SKM-1 (cell line): ENCODE measurements around the gene CSF3R.
"Not testable (repeated sequence)": the region's sequence is repeated elsewhere in the genome, so short reads cannot be mapped to it uniquely, and the experiment has no call there.

Experiments
- DNase-seq: peaks from one replicate; lab custom pipeline; 2025; ENCODE audit not compliant: unreplicated experiment; lab: John Stamatoyannopoulos, UW

The CSF3R gene

DNA sequence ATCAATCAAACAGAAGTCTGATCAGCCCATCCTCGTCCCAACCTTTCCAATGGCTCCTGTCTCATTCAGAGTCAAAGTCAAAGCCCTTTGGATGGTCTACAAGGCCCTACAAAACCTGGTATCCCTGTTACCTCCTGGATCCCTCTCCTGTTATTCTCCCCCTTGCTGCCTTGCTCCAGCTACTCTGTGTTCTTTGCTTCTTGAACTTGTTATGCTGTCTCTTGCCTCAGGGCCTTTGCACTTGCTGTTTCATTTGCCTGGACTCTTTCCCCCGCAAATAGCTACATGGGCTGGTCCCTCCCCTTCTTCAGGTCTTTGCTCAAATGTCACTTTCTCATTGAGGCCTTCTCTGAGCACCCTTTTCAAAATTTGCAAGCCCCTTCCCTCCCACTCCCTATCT is 1.4 kb upstream of the CSF3R start:
- DNase-seq, result no peak

DNA sequence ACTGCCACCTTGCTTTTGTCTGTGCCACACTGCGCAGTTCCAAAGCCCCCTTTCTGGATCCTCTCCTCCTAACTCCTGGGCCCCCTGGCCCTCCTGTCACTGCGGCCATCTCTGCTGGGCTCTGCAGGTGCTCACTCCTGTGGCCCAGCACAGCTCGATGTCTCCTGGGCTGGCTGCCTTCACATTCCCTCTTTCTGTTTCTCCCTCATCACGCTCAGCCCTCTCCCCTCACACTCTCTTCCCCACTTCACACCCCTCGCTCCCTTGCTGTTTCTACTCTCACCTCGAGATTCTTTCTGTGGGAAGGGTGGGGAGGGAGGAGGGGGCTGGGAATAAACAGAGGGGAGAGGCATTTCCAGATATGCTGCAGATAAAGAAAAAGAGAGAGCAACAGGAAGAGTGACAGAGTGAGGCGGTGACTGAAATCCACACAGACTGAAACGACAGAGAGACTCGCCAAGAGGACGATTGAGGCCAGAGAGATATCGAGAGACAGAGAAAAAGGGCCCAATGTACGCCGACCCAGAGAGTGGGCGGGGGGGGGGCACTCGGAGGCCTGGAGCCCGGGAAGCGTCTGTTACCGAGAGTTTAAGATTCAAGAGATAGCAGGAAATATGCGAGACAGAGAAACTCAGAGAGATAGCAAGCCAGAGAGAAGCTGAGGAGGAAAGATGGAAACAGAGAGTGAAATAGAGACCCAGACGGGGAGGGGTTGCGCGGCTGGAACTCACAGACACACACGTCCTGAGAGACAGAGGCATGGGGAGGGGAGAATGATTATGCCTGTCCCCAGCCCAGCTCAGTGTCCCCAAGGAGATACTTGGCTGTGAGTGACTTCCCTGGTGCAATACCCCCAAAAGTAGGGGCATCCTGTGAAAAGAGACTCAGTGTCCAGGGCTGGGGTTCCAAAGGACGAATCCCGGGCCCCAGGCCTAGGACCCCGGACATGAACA is 666 bp downstream of the CSF3R start:
- no peak for DNase-seq

DNA sequence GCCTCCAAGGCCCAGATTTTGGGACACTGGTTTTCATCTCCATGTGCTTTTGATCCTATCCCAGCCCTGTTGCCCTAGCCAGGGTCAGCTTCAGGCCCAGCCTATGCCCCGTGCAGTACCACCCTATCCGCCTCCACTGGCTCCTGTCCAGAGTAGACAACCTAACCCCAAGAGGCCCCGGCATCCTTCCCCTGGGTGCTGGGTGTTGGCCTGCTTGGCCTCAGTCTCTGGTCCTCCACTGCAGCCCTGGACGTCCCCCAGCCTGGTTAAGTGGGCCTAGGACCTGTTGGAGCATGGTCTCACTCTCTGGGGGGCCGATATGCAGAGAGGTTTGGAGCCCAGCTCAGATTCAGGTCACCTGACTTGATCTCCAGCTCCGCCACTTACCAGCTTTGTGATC is 1.6 kb downstream of the CSF3R start:
- no peak for DNase-seq

DNA sequence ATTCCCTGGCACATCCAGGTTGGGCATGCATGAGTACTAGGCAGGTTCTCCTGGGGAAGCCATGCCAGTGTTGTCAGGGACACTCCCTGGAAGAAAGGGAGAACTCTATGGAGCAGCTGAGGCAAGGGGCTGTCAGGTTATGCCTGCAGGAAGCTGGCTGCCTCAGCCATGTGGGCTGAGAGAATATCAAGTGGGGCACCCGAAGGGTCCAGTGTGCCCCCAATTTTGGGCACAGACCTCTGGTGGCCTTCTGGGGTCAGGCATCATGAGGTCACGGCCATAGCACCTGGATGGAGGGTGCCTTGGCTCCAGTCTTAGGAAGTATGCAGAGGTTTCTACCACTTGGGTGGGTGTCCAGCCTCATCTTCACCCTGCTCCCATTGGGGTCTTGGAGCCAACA is 2.6 kb downstream of the CSF3R start:
- no peak for DNase-seq

DNA sequence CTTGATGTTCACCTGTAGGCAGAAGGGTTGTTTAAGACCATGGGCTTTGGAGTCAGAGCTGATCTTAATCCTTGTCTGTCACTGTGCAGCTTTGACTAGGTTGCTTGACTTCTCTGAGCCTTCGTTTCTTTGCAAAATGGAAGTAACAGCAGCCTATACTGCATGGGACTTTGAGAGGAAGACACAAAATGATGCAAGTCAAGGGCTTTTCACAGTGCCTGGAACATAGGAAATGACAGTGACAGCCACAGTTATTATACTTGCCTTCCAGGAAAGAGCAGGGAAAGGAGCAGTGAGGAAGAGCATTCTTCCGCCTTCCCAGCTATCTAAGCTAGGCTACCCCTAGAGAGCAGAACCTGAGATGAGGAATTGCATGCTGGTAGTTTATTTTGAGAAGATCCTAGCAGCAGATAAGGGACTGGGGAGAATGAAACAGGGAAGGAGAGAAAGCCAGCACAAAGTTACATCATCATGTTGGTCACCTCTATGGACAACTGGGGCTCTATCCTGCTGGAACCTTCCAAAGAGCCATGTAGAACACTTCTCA is 3.1 kb downstream of the CSF3R start:
- no peak for DNase-seq

DNA sequence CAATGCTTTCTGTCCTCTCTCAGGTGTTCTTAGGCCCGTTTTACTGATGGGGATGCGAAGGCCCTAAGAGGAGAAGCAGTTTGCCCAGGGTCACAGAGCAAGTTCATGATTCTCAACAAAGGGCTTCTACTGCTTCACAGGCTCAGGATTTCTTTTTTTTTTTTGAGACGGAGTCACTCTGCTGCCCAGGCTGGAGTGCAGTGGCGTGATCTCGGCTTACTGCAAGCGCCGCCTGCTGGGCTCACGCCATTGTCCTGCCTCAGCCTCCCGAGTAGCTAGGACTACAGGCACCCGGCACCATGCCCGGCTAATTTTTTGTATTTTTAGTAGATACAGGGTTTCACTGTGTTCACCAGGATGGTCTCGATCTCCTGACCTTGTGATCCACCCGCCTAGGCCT is 5.1 kb downstream of the CSF3R start:
- DNase-seq, result not testable (repeated sequence)

DNA sequence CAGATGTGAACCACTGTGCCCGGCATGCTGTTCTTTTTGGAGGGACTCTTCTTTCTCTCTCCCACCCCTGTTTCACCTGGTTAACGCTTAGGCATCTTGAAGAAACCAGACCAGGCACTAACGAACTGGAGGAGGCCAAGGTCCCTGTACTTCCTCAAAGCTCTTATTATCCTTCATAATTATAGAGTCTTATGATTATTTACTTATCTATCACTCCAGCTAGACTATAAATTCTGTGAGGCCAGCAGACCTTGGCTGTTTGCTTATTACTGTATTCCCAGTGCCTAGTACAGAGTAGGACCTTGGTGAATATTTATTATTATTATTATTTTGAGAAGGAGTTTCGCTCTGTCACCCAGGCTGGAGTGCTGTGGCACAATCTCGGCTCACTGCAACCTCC is 5.8 kb downstream of the CSF3R start:
- no peak for DNase-seq

DNA sequence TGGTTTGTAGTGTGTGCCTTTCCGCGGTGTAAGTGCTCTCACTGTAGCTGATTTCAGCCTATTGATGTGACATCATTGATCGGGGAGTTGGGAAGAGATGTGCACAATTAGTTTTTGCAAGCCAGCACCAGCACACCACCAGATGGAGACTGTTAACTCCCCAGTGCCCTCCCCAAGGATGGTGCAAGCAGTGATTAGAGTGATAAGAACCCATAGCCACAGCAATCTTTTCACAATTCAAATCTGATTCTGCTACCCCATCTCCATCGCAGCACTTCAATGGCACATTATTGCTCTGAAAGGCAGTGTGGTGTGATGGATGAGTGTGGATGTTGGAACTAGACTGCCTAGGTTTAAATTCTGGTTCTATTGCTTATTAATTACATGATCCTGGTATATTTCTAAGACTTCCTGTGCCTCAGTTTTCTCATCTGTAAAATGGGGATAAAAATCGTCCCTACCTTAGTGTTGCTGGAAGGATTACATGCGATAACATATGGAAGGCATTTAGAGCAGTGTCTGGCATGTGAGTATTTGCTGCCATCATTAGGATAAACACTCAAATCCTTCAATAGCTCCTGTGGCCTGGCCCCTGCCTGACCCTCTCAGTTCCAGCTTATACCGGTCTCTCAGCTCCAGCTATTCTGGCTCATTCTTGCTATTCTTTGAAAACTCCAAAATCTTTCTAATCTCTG is 6.7 kb downstream of the CSF3R start:
- no peak for DNase-seq

DNA sequence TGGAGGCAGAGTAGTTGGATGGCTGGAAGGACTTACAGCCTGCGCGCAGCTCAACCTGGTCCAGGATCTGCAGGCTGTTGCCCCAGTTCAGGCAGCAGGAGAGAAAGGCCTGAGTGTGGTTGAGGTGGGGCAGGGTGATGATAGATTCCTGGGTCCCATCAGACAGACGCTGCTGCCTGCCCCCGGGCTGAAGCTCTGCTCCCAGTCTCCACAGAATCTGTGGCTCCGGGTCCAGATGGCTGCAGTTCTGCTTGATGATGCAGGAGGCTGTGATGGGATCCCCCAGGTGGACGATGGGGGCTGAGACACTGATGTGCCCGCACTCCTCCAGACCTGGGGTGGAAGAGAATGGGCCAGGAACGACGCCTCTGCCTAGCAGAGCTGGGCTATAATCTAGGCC is 7.4 kb downstream of the CSF3R start:
- DNase-seq, result no peak

DNA sequence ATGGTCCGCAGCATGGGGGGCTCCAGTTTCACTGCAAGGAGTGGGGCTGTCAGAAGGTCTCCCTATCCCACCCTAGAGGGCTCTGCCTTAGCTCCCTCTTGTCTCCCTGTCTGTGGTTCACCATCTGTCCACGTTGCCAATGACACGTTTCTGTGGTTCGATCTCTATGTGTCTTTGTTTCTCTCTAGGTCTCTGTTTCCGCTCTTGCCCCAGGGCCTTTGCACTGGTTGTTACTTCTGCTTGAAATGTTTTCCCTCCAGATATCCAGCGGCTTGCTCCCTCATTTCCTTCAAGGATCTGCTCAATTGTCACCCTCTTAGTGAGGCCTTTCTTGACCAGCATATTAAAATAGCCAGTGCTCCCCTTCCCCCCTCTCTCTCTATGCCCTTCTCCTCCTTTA is 10.1 kb downstream of the CSF3R start:
- no peak for DNase-seq

DNA sequence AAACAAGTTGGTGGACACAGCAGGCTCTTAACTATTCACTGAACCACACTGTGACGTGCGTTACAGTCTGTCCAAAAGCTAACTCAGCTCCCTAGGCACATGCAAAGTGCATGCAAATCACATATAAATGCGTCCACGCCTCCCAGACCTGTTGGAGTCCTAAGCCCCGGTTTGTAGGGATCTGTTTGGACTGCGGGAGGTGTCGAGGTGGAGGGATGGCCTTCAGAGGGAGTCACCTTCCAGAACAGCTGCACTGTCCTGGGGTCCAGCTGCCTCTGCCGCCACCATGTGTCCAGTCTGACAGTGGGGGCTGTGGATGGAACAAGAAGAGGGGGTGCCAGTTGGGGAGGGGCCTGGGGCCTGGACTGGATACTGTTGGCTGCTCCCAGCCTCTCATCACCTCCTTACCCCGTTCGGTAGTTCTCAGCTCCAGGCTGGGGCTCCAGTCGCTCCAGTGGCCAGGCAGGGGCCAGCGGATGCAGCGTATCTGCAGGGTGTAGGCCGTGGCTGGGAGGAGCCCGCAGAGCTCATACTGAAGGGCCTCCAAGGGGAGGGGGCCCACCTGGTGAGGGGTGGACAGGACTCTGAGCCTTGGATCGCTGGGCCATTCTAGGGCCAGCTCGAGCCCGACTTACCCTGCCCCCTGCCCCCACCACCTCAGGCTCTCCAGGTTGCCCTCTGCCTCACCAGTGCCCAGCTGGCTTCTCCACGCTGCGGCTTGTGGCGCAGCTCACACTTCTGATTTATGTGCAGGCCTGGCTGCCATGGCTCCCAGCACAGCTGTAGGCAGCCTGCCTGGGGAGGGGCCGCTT is 10.7 kb downstream of the CSF3R start:
- no peak for DNase-seq

DNA sequence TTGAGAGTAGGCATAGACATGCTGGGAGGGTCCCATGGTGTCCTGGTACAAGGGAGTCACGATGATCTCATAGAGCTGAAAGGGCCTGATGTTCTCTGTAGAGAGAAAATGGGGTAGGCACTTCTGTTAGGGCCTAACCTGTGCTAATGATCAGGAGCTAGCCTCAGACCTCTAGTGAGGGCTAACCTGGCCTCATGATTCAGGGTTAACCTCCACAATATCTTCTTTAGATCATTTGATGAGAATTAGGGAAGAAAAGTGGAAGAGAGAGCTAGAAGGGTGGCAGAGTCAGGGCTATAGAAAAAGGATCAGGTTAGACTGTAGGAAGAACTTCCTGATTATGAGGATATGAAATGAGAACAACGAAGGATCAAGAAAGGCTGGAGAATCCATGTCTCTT is 13.6 kb downstream of the CSF3R start:
- DNase-seq, result no peak

DNA sequence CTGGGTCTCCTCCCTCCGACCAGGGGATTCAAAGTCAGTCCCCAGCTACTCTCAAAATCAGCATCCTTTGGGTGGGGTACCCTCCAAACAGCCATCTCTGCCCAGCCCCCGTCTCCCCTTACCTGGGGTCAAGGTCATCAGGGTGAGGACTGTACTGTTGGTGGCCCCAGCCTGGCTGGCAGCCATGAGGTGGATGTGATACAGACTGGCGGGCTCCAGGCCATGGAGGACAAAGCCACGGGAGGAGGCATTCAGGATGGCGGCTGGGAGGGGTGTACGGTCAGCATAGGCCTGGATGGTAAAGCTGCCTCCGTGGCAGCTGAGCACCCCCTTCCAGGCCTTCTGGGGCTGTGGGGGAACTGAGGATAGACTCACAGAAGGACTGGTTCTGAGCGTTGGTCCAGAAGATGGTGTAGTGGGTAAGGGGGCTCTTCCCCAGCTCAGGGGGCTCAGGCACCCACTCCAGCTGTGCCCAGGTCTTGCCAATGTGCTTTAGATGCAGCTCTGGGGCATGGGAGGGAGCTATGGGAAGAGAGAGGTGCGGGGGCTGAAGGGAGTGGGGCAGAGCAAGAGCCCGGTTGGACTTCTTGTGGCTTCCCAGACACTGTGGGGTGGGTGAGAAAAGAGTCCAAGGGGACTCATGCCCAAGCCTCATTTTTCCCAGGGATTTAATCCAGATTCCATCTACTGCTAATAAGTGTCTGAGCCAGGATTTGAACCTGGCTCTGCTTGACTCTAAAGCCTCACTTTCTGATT is 14.8 kb downstream of the CSF3R start:
- DNase-seq, result no peak

DNA sequence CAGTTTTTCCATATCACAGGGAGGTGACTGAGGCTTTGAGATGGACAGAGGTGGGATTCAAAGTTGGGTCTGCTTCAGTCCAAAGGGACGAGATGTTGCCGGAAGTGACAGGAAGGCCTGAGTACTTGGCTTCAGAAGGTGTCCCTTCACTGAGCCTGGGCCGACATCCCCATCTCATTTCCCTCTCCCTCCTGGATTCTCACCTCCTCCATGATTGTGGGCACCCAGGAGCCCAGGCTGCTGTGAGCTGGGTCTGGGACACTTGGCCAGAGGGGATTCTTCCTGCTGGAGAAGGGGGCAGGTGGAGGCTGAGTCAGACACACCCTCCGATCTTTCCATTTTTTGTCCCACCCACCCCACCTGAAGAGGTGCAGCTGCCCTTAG is 15.7 kb downstream of the CSF3R start:
- no peak for DNase-seq

DNA sequence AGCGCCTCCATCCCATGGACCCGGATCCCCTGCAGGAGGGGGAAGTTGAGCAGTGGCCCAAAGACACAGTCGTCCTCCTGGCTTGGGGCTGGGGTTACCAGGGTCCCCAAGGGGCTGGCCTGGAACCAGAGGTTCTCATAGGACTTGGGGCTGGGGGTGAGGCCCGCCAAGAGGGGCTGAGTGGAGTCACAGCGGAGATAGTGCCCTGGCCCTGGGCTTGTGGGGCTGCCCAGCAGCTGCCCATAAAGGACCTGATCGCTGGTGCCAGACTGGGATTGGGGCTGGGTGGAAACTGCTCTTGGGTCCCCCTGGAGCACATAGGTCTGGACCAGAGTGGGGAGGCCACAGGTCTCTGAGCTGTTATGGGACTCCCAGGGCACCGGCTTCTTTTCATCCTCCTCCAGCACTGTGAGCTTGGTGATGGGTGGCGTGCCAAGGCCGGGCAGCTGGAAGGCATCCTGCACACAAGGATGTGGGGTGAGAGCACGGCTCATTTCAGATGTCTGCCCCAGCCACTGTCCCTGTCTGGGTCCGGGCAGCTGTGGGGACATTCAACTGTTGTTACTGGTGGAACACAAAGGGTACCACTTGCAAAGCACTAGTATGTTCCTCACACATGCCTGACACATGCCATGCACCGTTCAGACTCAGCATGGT is 16.2 kb downstream of the CSF3R start:
- no peak for DNase-seq

DNA sequence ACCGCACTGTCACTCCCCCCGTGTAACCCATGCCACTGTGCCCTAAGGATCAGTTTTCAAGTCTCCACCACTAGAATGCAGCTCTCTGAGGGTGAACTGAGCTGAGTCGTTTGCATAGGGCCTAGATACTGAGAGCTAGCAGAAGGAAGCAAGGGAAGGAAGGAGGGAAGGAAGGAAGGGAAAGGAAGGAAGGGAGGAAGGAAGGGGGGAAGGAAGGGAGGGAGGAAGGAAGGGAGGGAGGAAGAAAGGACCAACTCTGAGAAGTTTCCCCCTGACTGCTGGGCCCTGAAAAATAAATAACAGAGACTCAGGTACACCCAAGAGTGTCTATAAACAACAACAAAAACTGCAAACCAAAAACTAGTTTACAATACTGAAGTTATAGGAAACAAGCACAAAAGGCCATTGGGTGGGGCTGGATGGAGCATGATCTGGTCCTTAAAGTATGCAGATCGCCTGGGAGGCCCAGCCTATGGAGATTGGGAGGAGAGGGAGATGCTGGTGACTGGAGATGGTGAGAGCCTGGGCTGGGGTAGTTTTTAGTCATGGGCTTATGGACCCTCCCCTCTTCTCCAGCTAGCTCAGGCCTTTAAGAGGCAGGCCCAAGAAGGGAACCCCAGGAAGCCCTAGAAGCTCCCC is 16.9 kb downstream of the CSF3R start:
- DNase-seq, result no peak

DNA sequence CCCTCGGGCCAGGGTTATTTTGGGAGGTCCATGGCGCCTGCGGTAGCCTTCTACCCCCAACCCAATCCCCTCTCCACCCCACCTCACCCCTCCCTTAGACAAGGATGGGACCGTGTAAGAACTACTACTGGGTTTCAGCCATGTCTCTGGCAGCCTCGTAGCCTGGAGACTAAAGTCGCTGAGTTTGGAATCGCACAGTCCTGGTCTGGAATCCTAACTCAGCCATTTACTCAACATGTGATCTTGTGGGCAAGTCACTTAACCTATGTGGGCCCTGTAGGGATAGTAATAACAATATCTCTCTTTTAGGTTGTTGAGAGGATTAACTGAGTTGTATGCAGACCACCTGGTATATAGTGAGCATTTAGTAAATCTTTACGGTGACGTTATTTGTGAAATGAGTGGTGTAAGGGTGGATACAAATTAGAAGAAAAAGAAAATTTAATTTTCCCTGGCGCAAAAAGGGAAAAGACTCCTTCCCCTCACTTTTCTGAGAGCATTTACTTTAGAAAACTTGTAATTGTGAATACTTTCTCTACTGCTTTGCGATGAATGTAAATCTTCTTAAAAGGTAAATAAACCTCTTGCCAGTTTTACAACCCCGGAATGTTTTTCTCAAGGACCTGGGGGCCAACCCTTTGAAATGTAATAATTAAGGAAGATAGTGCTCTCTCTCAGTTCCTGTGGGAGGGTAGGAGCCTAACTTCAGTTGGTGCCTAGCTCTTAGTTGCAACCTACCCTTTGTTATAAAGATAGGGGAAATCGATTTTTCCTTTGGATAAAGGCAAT is 17.9 kb downstream of the CSF3R start:
- no peak for DNase-seq

DNA sequence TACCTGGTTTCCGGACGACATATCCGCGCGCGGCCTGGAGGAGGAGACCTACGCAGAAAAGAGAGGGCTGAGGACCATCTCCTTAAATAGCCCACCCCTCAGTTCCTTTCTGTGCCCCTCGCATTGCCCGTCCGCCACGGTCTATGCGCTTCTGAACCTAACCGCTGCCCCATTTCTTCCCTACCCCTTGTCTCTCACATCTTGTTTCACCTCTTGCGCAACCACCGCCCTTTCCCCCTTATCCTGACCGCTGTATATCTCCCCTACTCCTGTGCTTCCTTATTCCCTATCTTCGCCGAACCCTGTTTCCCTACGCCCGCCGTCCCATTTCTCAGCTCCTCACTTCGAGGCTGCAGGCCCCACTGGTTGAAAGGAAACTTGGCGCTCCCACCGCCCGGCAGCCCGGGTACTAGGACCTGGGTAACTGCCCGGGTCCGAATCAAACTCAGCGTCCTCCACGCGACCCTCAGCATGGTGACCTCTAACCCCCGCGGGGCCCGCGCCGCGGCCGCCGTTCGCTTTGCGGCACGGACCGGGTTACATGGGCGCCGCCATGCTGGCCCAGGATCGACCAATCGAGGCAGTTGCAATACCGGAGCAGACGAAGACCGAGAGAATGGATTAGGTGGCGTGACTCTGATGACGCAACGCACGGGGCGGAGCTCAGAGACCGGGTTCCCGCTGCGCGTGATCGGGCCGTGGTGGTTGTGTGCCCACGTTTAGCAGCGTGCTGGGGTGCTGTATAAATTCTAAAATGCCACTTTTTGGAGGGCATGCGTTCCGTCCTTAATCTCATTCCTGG is 18.7 kb downstream of the CSF3R start, which contains the start of gene MRPS15:
Gene MRPS15, minus strand, starts transcription at position 582 of the 802 bp plus-strand sequence. Its CDS starts 109 bp downstream, at position 473.
- DNase-seq, result peak; percentile 95
